ENCODE results near the gene ISM1.

ISM1 gene

GRCh38 chr20:13268953-13269352 is 47.9 kb downstream of the ISM1 start:
- TF ChIP-seq, protein P1, sequence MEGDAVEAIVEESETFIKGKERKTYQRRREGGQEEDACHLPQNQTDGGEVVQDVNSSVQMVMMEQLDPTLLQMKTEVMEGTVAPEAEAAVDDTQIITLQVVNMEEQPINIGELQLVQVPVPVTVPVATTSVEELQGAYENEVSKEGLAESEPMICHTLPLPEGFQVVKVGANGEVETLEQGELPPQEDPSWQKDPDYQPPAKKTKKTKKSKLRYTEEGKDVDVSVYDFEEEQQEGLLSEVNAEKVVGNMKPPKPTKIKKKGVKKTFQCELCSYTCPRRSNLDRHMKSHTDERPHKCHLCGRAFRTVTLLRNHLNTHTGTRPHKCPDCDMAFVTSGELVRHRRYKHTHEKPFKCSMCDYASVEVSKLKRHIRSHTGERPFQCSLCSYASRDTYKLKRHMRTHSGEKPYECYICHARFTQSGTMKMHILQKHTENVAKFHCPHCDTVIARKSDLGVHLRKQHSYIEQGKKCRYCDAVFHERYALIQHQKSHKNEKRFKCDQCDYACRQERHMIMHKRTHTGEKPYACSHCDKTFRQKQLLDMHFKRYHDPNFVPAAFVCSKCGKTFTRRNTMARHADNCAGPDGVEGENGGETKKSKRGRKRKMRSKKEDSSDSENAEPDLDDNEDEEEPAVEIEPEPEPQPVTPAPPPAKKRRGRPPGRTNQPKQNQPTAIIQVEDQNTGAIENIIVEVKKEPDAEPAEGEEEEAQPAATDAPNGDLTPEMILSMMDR (IDR thresholded peaks at IDR 0.05), result no peak

GRCh38 chr20:13270211-13270610 is 49.1 kb downstream of the ISM1 start:
- TF ChIP-seq, protein P1 (IDR thresholded peaks at IDR 0.05), result no peak

GRCh38 chr20:13271098-13271497 is 50.0 kb downstream of the ISM1 start:
- TF ChIP-seq, protein P1 (IDR thresholded peaks at IDR 0.05), result no peak

DNA sequence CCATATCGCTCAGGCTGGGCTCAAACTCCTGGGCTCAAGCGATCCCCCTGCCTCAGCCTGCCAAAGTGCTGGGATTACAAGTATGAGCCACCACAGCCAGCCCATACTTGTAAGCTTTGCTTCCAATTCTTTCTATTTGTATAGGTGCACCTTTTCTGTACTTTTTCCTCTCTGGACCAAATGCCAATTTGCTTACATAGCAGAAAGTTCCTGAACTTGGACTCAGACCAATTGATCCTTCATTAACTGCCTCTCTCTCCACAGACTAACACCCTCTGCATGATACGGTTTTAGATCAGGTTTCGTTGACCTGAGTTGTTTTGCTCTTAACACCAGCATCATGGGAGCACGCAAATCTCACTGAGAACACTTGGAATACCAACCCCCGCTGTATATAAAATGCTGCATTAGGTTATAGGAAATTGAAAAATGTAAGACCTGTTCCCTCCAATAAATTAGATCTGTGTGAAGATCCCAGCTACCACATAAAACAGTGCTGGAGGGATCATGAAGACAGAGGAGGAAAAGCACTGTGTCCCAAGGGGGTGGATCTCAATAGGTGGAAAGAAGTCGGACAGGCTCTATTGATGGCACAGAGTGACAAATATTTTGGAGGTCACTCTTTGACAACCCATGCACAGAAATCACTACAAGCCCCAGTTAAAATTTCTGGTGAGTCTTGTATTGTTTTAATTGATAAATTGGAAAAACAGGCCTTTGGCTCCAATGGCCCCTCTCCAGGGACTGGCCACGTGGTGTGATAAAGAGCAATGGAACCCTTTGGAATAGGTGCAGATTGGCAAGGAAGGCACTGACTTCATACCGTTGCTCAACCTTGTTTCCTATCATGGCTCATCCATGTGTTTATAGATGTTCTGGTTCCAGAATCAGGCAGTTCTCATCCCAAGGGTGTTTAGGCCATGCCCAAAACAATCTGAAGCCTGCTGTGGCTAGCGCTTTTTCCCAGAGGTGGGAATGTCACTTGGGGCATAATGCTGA is 51.2 kb downstream of the ISM1 start:
- TF ChIP-seq, protein P1 (IDR thresholded peaks at IDR 0.05), result no peak

DNA sequence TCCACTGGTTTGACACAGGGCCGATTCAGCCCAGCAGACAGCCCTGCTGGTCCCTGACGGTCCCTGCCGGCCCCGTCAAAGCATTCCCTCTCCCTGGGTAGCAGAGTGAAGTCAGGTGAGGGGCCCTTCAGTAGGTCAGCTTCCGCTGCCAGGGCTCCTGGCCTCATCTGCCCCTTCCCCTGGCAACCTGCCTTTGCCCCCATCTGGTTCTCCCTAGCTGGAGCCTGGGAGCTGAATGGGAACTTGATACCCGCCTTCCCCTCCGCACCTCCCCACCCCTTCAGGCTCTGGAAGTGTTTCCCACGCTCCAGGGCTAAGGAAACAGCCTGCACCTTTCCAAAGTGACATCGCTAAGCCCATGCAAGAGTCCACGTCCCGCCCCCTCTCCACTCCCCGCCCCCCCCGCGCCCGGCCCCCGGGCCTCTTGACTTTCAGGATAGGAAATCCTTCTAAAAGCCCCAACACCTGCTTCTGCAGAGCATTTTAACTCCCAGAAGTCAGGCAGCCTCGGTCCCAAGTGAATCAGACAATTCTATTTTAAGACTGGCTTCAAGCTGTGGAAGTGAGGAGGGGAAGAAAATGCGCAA is 53.3 kb downstream of the ISM1 start:
- TF ChIP-seq, protein P1 (IDR thresholded peaks at IDR 0.05), result no peak

DNA sequence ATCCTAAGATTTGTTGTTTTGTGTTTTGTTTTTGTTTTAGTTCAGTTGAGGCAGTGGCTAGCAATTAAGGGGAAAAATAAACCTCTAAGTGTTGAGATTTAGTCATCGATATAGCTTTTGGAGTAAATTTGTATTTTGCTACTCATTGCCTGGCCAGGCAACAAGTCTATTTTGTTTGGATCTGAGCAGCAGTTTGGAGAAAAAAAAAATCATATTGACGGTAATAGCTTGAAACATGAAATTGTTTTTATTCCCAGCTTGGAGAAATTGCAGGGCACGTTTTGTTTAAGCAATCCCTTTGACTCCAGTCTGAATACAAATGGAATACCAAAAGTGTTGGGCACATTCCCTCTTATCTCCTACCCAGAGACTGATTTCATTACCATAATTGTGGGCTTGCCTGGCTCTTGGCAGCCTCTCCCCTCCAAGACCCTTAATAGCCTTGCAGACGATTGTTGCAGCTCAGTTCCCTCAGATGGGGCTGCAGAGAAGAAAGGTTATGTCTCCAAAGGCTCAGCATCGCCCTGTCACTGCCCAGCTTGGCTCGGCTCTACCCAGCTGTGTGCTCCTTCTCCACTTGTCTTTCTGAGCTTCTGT is 56.0 kb downstream of the ISM1 start:
- TF ChIP-seq, protein P1 (IDR thresholded peaks at IDR 0.05), result no peak

DNA sequence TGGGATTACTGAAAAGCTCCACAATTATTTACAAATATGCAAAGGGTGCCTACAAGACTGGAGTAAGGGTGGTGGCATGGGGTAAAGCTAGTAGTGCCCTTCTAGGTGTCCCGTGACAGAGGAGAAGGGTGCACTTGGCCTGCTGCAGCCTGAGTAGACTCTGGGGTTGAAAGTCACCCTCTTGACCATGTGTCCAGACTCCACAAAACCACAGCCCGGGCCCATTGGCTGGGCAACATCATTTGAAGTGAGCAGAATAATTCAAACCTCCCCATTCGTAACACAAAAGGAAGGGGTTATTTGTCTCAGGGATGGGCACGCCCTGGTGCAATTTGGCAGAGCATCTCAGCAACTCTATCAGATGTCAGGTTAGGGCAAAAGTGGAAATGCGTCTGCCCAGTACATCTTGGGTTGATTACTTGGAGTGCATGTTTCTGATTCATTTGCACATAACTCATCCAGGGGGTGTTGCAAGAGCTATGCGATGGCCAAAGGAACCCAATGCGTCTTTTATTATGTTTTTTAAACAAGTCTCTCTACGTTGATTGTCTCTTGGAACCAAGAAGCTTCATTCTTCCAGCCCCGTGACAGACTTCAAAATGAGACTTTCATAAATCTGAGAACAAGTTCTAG is 56.7 kb downstream of the ISM1 start:
- TF ChIP-seq, protein P1 (IDR thresholded peaks at IDR 0.05), result no peak

Measured in LNCAP (cell line).